Right lobe of liver (tissue), 6 donors: ENCODE results near the gene ZNF521. TPM values are rescaled to one million over a fixed set of nuclear protein-coding genes. Genes with fewer than 3 reads are reported as not detected.

Experiments used
- ATAC-seq, 4 donors: fragments of 200-7000 bp; cut with Tn5 transposase; one replicate each; pipeline ENCODE4 v1.9.1; 2020; ENCODE audit warnings: mild to moderate bottlenecking in 4 of 4, moderate library complexity in 4 of 4
- DNase-seq, 3 donors: peaks; one replicate each; pipeline ENCODE4 v3.0.0-alpha.2; 2020
- H3K27ac ChIP-seq, 3 donors: fragments of 200-600 bp; one replicate each; pipeline ENCODE4 v1.8.0; 2022
- H3K27me3 ChIP-seq, 2 donors: fragments of 200-600 bp; one replicate each; pipeline ENCODE4 v1.8.0; 2022
- H3K36me3 ChIP-seq, 4 donors: fragments of 200-600 bp; sonication (generic) in 1 of 4; one replicate each; pipeline versions ENCODE4 v1.5.1 to v1.8.0; 2017 to 2022; ENCODE audit warnings: control low read depth in 1 of 4
- H3K4me1 ChIP-seq, 4 donors: fragments of 200-600 bp; sonication (generic) in 1 of 4; one replicate each; pipeline versions ENCODE4 v1.5.1 to v1.8.0; 2017 to 2022; ENCODE audit warnings: control low read depth in 1 of 4
- H3K4me3 ChIP-seq, 3 donors: fragments of 200-600 bp; one replicate each; pipeline ENCODE4 v1.8.0; 2022
- H3K9me3 ChIP-seq, 4 donors: fragments of 200-600 bp; sonication (generic) in 1 of 4; one replicate each; pipeline versions ENCODE4 v1.5.1 to v1.8.0; 2017 to 2022; ENCODE audit warnings: control low read depth in 1 of 4
- POLR2A ChIP-seq: fragments of 450-650 bp; IDR thresholded peaks from one replicate; pipeline ENCODE4 v1.6.1; 2017; ENCODE audit warnings: antibody characterized with exemption, mild to moderate bottlenecking
- WGBS: methylation state at CpG from one replicate; pipeline ENCODE4 v1.1.6; 2018; ENCODE audit warnings: low coverage, low lambda C conversion rate; ENCODE audit not compliant: insufficient coverage; ENCODE audit errors: missing lambda C conversion rate; 5-methylcytosine and 5-hydroxymethylcytosine counted together
- intact Hi-C, 2 donors: fragments of 100-400 bp; cut with DNase I; formaldehyde crosslinking; loops; one replicate each; pipeline versions ENCODE4 v1.11.2 to v1.14.1; 2022
- long read RNA-seq: library from polyadenylated mRNA; unstranded; transcript quantifications from one replicate; pipeline ENCODE4 v2.0.0, GENCODE V29; 2019
- total RNA-seq, 6 experiments: library from RNA; depleted of rRNA in 2 of 6; stranded (reverse); fragments of >200 nt in 2 of 6; fragmentation: NEBNext Ultra II Directional in 3 of 6; extraction: Animal tissue kit (Norgen Biotek cat#: 25700) in 3 of 6; gene quantifications; one replicate each; pipeline versions ENCODE4 v1.1.0 to v1.2.4, GENCODE V29; 2016 to 2023
- TF ChIP-seq, protein P1 (sequence below), 4 donors: fragments of 200-600 bp in 3 of 4; fragments of 450-650 bp in 1 of 4; IDR thresholded peaks; one replicate each; pipeline versions ENCODE4 v1.5.1 to v1.8.0; 2016 to 2022; ENCODE audit warnings: antibody characterized with exemption in 4 of 4, mild to moderate bottlenecking in 2 of 4
- donor health status: DM: no; HTN: yes; CAD: no.
- donor health status: DM: no; HTN: no; CAD: no.
- donor health status: DM: no; HTN: no; CAD: no.
- donor health status: DM: no; HTN: yes; CAD: no.
- donor health status: DM: no; HTN: yes; CAD: no.

Gene ZNF521
- total RNA-seq = 1 to 10 TPM in 3 of 6 experiments, under 1 TPM in 3; 0.31 to 2.9 (median 1.3) TPM
- long read RNA-seq = 0 reads

DNA sequence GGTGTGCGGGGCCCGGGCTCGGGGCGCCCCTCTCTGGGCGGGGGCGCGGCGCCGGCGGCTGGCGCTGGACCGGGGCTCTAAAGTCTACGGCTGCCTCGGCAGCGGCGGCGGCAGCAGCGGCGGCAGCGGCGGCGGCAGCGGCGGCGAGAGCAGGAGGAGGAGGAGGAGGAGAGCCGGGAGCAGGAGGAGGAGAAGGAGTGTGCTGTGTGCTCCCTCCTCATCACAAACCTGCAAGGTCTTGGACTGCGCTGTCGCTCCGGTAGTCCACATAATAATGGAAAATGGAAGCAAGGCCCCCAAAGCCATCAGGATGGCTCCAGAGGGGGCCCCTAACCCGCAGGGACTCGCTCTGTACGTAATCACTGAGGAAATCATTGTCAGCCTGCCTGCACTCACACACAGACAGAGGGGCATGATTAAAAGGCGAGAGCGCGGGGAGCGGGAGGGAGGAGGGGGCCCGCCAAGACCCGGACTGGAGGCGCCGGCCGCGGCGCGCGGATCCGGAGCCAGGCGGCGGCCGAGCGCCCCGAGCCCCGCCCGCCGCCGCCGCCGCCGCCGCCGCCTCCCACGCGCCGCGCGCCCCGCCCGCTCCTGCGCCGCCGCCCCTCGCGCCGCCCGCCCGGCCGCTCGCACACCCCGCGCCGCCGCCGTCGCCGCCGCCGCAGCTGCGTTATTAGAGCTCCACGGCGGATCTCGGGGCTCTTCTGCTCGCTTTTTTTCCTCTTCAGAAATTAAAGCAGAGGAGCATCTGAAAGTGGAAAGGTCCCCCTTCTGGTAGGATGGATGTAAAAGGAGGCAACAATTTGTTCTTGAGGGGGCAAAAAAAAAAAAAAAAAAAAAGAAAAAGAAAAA is at the start of gene ZNF521:
Gene ZNF521 (minus strand): TSS at position 390 of the 852 bp plus-strand sequence. CDS start 1,220 bp downstream, outside the sequence.
- under 1% methylated on average over 28 of the region's 91 CpGs for WGBS
- H3K9me3 ChIP-seq = no peaks in the 10 kb centered on the region
- H3K27me3 ChIP-seq = peaks cover 0 to 16% of the 10 kb centered on the region in 2 donors
- H3K36me3 ChIP-seq = no peaks in the 10 kb centered on the region
- H3K4me1 ChIP-seq = peaks cover 0 to 14% (median 3%) of the 10 kb centered on the region in 4 donors
- peak within 1 kb of the TSS; percentile 55 to 61 (median 61) for H3K4me3 ChIP-seq
- ATAC-seq (peak; percentile 89 to 92 (median 90)), DNase-seq (peak; percentile 66 to 72 (median 70))
- peak within 1 kb of the TSS; percentile 35 to 72 (median 45) for H3K27ac ChIP-seq
- TF ChIP-seq, protein P1, sequence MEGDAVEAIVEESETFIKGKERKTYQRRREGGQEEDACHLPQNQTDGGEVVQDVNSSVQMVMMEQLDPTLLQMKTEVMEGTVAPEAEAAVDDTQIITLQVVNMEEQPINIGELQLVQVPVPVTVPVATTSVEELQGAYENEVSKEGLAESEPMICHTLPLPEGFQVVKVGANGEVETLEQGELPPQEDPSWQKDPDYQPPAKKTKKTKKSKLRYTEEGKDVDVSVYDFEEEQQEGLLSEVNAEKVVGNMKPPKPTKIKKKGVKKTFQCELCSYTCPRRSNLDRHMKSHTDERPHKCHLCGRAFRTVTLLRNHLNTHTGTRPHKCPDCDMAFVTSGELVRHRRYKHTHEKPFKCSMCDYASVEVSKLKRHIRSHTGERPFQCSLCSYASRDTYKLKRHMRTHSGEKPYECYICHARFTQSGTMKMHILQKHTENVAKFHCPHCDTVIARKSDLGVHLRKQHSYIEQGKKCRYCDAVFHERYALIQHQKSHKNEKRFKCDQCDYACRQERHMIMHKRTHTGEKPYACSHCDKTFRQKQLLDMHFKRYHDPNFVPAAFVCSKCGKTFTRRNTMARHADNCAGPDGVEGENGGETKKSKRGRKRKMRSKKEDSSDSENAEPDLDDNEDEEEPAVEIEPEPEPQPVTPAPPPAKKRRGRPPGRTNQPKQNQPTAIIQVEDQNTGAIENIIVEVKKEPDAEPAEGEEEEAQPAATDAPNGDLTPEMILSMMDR (IDR thresholded peaks at IDR 0.05) = no peak
- no peak for TF ChIP-seq POLR2A
- intact Hi-C loops = no loop called here

DNA sequence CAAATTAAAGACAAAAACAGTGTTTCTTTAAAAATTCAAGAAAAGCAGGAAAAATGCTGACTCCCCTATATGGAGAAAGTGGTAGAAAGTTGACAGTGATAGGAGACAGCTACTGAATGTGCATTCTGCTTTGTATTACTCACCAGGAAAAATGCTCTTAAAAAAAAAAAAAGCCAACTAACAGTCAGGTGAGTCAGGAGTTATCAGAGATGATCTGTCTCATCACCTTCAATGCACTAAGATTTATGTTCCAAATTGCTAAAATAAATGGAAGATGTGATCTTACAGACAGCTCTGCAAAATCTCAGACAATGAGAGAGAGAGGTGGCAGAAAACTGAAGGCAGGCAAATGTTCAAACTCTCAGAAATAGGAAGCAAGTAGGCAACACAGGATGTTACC is 47.6 kb upstream of the ZNF521 start:
- Histone ChIP-seq H3K27me3 (no peaks in the 10 kb centered on the region), H3K4me1 (no peaks in the 10 kb centered on the region), H3K36me3 (no peaks in the 10 kb centered on the region), H3K27ac (no peak overlapping the region), H3K9me3 (no peaks in the 10 kb centered on the region), H3K4me3 (no peak overlapping the region)
- DNase-seq (no peak), ATAC-seq (no peak)
- TF ChIP-seq, protein P1 (IDR thresholded peaks at IDR 0.05) = no peak
- TF ChIP-seq POLR2A = no peak
- intact Hi-C loops = no loop called here

DNA sequence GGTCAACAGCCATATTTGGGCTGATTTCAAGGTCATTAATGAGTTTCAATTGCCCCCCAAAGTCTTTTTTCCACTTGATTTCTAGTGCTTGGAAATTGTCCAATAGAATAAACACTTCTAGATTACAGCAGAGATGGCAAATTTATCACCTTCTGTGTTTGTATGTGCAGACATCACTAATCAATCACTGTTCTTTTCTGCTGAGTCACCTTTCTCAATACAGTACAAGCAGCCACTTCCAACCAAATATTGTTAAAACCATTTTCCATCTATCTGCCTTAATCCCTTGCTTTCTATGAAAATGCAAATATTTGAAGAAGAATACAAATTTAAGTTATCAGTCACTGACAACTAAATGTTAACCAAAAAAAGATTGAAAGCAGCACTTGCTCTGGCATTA is 40.2 kb upstream of the ZNF521 start:
- TF ChIP-seq, protein P1 (IDR thresholded peaks at IDR 0.05) = no peak
- TF ChIP-seq POLR2A = no peak
- Histone ChIP-seq H3K36me3 (no peaks in the 10 kb centered on the region), H3K9me3 (no peaks in the 10 kb centered on the region), H3K4me1 (no peaks in the 10 kb centered on the region), H3K27ac (no peak overlapping the region), H3K4me3 (no peak overlapping the region), H3K27me3 (no peaks in the 10 kb centered on the region)
- intact Hi-C loops = no loop called here
- ATAC-seq (no peak), DNase-seq (no peak)

DNA sequence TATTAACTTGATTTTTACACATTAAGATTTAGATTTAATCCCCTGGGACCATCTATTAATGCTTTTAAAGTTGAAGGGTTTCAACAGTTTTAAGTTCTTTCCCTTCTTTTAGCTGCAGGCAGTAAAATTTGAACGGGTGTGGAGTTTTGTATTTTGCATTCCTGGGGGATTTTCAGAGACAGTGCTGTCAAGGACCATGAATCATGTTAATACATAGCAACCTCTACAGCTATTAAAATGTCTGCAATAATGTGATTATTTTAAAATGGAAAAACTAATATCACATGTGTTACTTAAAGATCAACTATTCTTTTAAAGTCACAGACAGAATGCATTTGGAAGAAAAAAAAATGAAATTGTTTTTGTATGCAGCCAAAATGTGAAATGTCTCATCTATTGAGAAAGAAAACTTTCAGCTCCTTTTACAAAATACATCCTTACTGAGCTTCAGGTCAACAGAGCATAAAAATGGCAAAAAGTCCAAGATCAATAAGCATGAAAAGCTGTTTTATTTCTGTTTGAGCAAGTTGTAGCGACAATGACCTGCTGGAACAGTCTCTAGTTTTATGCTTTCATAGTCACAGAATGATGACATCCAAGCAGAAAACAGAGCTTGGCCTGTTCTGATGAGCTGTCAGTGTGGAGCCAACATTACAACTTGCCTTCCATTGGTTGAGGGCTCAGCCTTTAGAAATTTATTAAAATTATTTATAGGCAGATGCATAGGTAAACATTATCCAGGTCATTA is 21.6 kb upstream of the ZNF521 start:
- Histone ChIP-seq H3K9me3 (no peaks in the 10 kb centered on the region), H3K27ac (no peak overlapping the region), H3K36me3 (no peaks in the 10 kb centered on the region), H3K4me3 (no peak overlapping the region), H3K4me1 (no peaks in the 10 kb centered on the region), H3K27me3 (peaks cover 0 to 3% of the 10 kb centered on the region in 2 donors)
- DNase-seq (no peak), ATAC-seq (no peak)
- intact Hi-C loops = no loop called here
- TF ChIP-seq, protein P1 (IDR thresholded peaks at IDR 0.05) = no peak
- no peak for TF ChIP-seq POLR2A
- 56% methylated on average over 2 of the region's 2 CpGs for WGBS
